GM12878 (cell line): ENCODE data around the gene KLHDC2. TPM values are rescaled to one million over a fixed set of nuclear protein-coding genes. Genes with fewer than 3 reads are reported as not detected.

ENCODE experiments used
- ASH2L ChIP-seq: fragments of 300-600, 200-600 bp; sonication (generic); IDR thresholded peaks from 2 replicates; pipeline ENCODE4 v1.6.1; 2017; ENCODE audit warnings: low read depth, mild to moderate bottlenecking, borderline replicate concordance
- BCL11A ChIP-seq: IDR thresholded peaks from 2 replicates; pipeline ENCODE4 v1.6.1; 2011; ENCODE audit warnings: low read depth, low read length
- BRCA1 ChIP-seq: IDR thresholded peaks from 2 replicates; pipeline ENCODE4 v1.6.1; 2011; ENCODE audit warnings: low read depth, low read length, improper control_type of control experiment
- DPF2 ChIP-seq: fragments of 450-650 bp; IDR thresholded peaks from 2 replicates; pipeline ENCODE4 v1.6.1; 2017; ENCODE audit warnings: mild to moderate bottlenecking
- ELK1 ChIP-seq: IDR thresholded peaks from 2 replicates; pipeline ENCODE4 v1.6.1; 2012; ENCODE audit warnings: low read depth, low read length, improper control_type of control experiment
- FOXM1 ChIP-seq: IDR thresholded peaks from 2 replicates; pipeline ENCODE4 v1.6.1; 2012; ENCODE audit warnings: low read depth, mild to moderate bottlenecking, inconsistent platforms, low read length, moderate library complexity
- HDGF ChIP-seq: fragments of 450-650 bp; IDR thresholded peaks from 2 replicates; pipeline ENCODE4 v1.6.1; 2016; ENCODE audit warnings: antibody characterized with exemption
- IKZF1 ChIP-seq: fragments of 450-650 bp; conservative IDR thresholded peaks from 2 replicates; pipeline ENCODE4 v1.6.1; 2017; ENCODE audit warnings: antibody characterized with exemption, mild to moderate bottlenecking
- KLF5 ChIP-seq: fragments of 450-650 bp; IDR thresholded peaks from 2 replicates; pipeline ENCODE4 v1.6.1; 2014; ENCODE audit warnings: mild to moderate bottlenecking; ENCODE audit not compliant: partially characterized antibody
- MEF2B ChIP-seq: fragments of 450-650 bp; IDR thresholded peaks from 2 replicates; pipeline ENCODE4 v1.6.1; 2018; ENCODE audit warnings: mild to moderate bottlenecking, moderate library complexity; ENCODE audit not compliant: partially characterized antibody, poor library complexity, severe bottlenecking
- NR2F1 ChIP-seq: fragments of 450-650 bp; conservative IDR thresholded peaks from 2 replicates; pipeline ENCODE4 v1.6.1; 2017; ENCODE audit warnings: mild to moderate bottlenecking
- PAX5 ChIP-seq: IDR thresholded peaks from 2 replicates; pipeline ENCODE4 v1.6.1; 2011; ENCODE audit warnings: low read depth, low read length, borderline replicate concordance
- PML ChIP-seq: IDR thresholded peaks from 2 replicates; pipeline ENCODE4 v1.6.1; 2012; ENCODE audit warnings: low read length, inconsistent platforms
- REST ChIP-seq: IDR thresholded peaks from 2 replicates; pipeline ENCODE4 v1.6.1; 2012; ENCODE audit warnings: mild to moderate bottlenecking, low read depth, low read length
- RFX5 ChIP-seq: IDR thresholded peaks from 2 replicates; pipeline ENCODE4 v1.6.1; 2011; ENCODE audit warnings: low read depth, low read length, improper control_type of control experiment
- RUNX3 ChIP-seq: IDR thresholded peaks from 2 replicates; pipeline ENCODE4 v1.6.1; 2012; ENCODE audit warnings: low read length, inconsistent platforms
- SMAD1 ChIP-seq: fragments of 450-650 bp; IDR thresholded peaks from 2 replicates; pipeline ENCODE4 v1.6.1; 2018; ENCODE audit warnings: mild to moderate bottlenecking, low read depth; ENCODE audit not compliant: partially characterized antibody
- SUPT20H ChIP-seq: IDR thresholded peaks from 2 replicates; pipeline ENCODE4 v1.6.1; 2011; ENCODE audit warnings: low read depth, mild to moderate bottlenecking, low read length, moderate library complexity, borderline replicate concordance; ENCODE audit not compliant: control insufficient read depth
- TBL1XR1 ChIP-seq: IDR thresholded peaks from 2 replicates; pipeline ENCODE4 v1.6.1; 2012; ENCODE audit warnings: low read depth, low read length, improper control_type of control experiment
- ZNF217 ChIP-seq: fragments of 450-650 bp; IDR thresholded peaks from 2 replicates; pipeline ENCODE4 v1.6.1; 2017; ENCODE audit warnings: antibody characterized with exemption, mild to moderate bottlenecking
- ZSCAN29 ChIP-seq: fragments of 450-650 bp; IDR thresholded peaks from 2 replicates; pipeline ENCODE4 v1.6.1; 2017; ENCODE audit warnings: mild to moderate bottlenecking, moderate library complexity
- polyA plus RNA-seq, 11 experiments: library from polyadenylated mRNA; depleted of rRNA in 4 of 11; unstranded in 6 of 11; stranded (reverse) in 5 of 11; fragments of >200 nt; fragmentation: Nextera tagmentation in 4 of 11; fragmentation: Illumina TruSeq in 1 of 11; extraction: Ambion mirVana in 4 of 11; extraction: Trizol in 1 of 11; gene quantifications; 1 replicate in 1 of 11; 2 replicates in 10 of 11; pipeline versions ENCODE4 v1.2.1 to v1.2.3, GENCODE V29; 2011 to 2016; ENCODE audit warnings: inconsistent platforms in 2 of 11, missing spikeins in 2 of 11, low read depth in 1 of 11
- total RNA-seq, 4 experiments: library from RNA; depleted of rRNA in 3 of 4; stranded (reverse); fragments of >200 nt in 3 of 4; fragmentation: Illumina TruSeq in 1 of 4; extraction: Trizol in 1 of 4; gene quantifications; 2 replicates each; pipeline versions ENCODE4 v1.2.1 to v1.2.3, GENCODE V29; 2013 to 2021
- TF ChIP-seq, protein P1 (sequence below): fragments of 450-650 bp; IDR thresholded peaks from 2 replicates; pipeline ENCODE4 v1.6.1; 2016; ENCODE audit warnings: mild to moderate bottlenecking
- TF ChIP-seq, protein P2 (sequence below): fragments of 450-650 bp; IDR thresholded peaks from 2 replicates; pipeline ENCODE4 v1.6.1; 2018; ENCODE audit warnings: borderline replicate concordance, mild to moderate bottlenecking; ENCODE audit not compliant: partially characterized antibody

The KLHDC2 gene
- total and polyA plus RNA-seq, 10 of the 15 experiments (the other 5 are each of a cell fraction or from before 2014, with no cell fraction given): 6.0 to 45.0 (median 24.7) TPM

GRCh38 chr14:49767571-49768300 is at the start of gene KLHDC2 (continued):
- peak; percentile 77 for TF ChIP-seq MEF2B
- no peak for TF ChIP-seq BRCA1
- no peak; the same call in none of the 2 replicates for TF ChIP-seq PML
- TF ChIP-seq NR2F1: peak; percentile 67; the same call in 1 of the 2 replicates
- TF ChIP-seq, protein P1, sequence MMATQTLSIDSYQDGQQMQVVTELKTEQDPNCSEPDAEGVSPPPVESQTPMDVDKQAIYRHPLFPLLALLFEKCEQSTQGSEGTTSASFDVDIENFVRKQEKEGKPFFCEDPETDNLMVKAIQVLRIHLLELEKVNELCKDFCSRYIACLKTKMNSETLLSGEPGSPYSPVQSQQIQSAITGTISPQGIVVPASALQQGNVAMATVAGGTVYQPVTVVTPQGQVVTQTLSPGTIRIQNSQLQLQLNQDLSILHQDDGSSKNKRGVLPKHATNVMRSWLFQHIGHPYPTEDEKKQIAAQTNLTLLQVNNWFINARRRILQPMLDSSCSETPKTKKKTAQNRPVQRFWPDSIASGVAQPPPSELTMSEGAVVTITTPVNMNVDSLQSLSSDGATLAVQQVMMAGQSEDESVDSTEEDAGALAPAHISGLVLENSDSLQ: peak; percentile 17; the same call in 1 of the 2 replicates
- peak; percentile 91 for TF ChIP-seq IKZF1
- no peak for TF ChIP-seq REST
- TF ChIP-seq SUPT20H: no peak
- TF ChIP-seq ASH2L: peak; percentile 32; the same call in 1 of the 2 replicates
- no peak for TF ChIP-seq RFX5
- no peak for TF ChIP-seq KLF5
- TF ChIP-seq TBL1XR1: 0 out of 2 replicates have a peak, but pooled peaks have one; percentile 3
- TF ChIP-seq BCL11A: no peak
- TF ChIP-seq RUNX3: peak; percentile 28; the same call in 1 of the 2 replicates
- TF ChIP-seq ELK1: peak; percentile 58; the same call in 1 of the 2 replicates
- peak; percentile 92 for TF ChIP-seq DPF2
- no peak for TF ChIP-seq ZNF217
- no peak for TF ChIP-seq HDGF
- no peak for TF ChIP-seq SMAD1
- TF ChIP-seq ZSCAN29: no peak; the same call in 1 of the 2 replicates
- TF ChIP-seq PAX5: peak; percentile 34; the same call in 1 of the 2 replicates
- TF ChIP-seq, protein P2, sequence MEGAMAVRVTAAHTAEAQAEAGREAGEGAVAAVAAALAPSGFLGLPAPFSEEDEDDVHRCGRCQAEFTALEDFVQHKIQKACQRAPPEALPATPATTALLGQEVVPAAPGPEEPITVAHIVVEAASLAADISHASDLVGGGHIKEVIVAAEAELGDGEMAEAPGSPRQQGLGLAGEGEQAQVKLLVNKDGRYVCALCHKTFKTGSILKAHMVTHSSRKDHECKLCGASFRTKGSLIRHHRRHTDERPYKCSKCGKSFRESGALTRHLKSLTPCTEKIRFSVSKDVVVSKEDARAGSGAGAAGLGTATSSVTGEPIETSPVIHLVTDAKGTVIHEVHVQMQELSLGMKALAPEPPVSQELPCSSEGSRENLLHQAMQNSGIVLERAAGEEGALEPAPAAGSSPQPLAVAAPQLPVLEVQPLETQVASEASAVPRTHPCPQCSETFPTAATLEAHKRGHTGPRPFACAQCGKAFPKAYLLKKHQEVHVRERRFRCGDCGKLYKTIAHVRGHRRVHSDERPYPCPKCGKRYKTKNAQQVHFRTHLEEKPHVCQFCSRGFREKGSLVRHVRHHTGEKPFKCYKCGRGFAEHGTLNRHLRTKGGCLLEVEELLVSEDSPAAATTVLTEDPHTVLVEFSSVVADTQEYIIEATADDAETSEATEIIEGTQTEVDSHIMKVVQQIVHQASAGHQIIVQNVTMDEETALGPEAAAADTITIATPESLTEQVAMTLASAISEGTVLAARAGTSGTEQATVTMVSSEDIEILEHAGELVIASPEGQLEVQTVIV: no peak
- TF ChIP-seq FOXM1: no peak
